Fibroblast of skin of left quadriceps (primary cell): Measurements from ENCODE around the gene COBL.
"Not testable (repeated sequence)": the region's sequence is repeated elsewhere in the genome, so short reads cannot be mapped to it uniquely, and the experiment has no call there.

Source experiments
- DNase-seq, 2 experiments: peaks; one replicate each; pipeline ENCODE4 v3.0.0-alpha.2; 2013; ENCODE audit warnings: low read depth in 2 of 2

The COBL gene

GRCh38 chr7:51208125-51208524, 108.5 kb downstream of the COBL start:
- not testable (repeated sequence) for DNase-seq

GRCh38 chr7:51198654-51199053, 118.0 kb downstream of the COBL start:
- DNase-seq, result no peak

DNA sequence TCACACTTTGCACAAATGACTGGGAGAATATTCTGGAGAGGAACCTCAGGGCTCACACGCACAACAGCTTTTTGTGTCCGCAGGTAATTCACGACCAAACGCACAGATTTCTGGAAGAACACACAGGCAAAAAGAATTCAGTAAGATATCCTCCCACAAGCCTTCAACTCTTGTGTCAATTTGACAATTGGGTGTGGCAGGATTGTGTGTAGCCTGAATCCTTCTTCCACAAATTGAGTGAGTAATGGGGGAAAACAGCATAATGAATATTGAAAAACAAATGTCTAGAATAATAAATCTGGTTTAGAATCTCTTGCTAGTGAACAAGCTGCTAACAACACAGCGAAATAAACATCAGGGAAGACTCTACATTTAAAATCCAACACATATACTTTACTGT, 125.6 kb downstream of the COBL start:
- no peak for DNase-seq

GRCh38 chr7:51189777-51190176, 126.8 kb downstream of the COBL start:
- DNase-seq, result no peak

- DNase-seq, result no peak
Observed at GRCh38 chr7:51188987-51189386, 127.6 kb downstream of the COBL start.

DNA sequence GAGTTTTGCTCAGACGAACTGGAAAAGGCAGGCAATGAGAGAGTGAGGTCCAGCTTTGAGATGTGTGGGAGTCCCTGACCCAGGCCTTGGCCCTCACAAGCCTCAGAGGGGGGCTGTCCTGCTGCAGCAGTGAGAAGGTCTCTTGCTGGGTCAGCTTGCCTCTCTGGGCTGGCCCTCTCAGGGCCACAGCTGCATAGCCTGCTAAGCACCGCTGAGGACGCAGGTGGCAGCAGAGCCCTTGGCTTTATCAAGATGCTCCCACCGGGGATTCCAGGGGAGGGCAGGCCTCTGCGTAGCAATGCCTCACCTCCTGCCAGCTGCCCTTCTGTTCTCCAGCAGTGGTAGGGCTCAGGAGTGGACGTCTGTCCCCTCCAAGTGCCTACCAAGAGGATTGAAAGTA, 128.7 kb downstream of the COBL start:
- DNase-seq, result no peak

DNA sequence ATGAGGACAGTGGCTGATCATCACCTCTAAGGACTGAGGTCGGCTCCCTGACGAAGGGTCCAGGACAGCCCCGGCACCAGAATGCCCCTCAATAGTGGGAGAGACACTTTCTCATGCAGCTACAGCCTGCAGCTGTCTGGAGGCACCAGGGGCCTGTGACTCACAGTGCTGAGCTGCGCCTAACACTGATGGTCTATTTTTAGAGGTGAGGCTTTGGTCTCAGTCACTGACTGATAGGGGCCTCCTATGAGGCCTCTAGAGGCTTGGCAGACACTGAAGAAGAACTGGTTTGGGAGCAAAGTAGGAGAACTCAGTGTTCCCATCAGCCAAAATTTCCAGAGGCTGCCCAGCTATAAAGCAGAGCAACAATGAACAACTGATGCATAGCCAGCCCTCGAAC, 130.1 kb downstream of the COBL start:
- DNase-seq, result no peak

GRCh38 chr7:51182636-51183166, 133.9 kb downstream of the COBL start:
- no peak for DNase-seq

- no peak for DNase-seq
Observed at GRCh38 chr7:51180092-51180491, 136.5 kb downstream of the COBL start.

DNA sequence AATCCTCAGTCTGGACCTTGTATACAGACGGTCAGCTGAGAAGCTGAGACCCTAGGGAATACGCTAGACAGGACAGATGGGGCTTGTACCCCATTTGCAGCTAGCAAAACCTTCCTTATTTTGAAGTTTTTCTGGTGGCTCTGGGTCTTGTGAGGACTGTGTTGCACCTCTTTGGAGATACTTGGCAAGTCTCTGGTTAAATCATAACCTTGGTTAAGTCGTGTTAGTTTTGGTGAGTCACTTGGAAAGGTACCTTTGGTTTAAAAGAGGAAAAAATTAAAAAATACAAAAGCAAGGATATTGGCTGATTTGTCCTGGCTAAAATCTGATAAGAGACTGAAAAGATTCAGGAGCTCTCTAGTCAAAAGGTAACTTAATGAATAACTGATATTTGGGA, 140.6 kb downstream of the COBL start:
- DNase-seq, result no peak

DNA sequence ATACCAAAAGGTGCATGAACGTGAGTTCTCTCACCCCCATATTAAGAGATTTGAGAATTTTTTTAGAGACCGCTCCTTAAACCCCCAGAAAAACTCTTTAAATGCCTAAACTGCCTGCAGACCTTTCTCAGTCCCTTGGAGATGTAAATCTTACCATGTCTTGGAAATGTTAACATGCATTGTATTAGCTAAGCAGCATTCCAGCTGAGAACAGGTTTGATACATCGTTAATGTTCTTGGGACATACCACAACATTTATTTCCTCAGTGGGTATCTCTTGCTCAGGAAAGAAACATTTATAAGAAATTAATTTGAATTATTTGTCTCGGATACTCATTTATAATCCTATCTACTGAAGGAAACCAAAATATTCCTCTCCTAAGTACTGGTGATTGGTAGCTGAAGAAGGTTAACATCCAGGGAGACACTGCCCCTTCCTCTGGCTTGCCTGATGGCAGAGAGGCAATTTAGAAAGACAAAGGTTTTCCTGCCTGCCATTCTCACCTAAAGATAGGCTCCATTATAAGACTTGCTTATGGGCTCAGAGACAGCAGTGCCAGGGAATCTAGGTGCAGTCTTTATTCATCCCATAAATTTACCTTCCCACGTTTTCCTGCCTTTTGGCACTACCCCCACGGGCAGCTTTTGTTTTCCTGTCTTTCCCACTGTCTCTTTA, 141.2 kb downstream of the COBL start:
- DNase-seq, result no peak

GRCh38 chr7:51165337-51165736, 151.3 kb downstream of the COBL start:
- no peak for DNase-seq

DNA sequence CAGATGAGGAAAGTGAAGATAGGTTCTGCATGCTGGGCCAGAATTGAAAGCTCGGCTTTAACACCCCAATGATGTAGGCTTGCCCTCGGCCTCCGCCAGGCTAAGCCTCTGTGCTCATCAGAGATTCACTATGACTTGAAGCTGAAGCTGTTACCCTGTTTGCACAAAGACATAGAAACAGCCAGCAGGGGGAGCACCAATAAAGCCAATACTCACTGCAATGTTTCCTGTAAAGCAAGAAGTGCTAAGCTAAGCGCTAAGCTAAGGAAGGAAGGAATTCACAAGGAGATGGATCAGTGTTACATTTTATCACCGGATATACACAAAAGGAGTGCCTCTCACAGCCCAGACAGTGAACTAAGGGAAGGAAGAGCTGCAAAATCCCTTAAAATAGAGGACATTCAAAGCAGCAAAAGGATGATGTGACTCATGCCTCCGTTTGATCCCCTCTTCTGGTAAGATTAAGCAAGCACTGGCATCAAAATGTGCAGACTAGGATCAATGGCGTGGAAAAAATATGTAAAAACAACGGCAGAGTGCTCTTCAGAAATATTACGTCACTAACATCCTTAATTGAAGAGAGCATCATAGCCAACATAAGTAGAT, 153.8 kb downstream of the COBL start:
- DNase-seq, result peak; percentile 48 to 51

GRCh38 chr7:51161937-51162336, 154.7 kb downstream of the COBL start:
- DNase-seq, result no peak

GRCh38 chr7:51160990-51161615, 155.5 kb downstream of the COBL start:
- DNase-seq, result peak; percentile 27 to 32

DNA sequence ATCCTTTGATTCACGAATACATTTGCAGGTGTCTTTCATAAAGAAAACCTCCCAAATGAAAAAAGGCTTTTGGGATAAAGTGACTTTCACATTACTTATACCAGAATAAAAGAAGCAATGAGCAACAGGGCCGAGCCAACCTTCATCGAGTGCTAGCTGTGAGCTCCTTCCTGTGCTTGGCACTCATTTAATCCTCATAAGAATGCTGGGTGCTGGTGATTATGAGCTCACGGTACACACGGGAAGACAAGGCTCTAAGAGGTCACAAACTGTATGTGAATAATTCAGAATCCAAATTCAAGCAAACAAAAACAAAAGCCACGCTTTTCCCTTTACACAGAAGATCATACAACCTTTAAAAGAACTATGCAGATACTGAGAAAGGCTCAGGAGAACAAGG, 156.2 kb downstream of the COBL start:
- no peak for DNase-seq

DNA sequence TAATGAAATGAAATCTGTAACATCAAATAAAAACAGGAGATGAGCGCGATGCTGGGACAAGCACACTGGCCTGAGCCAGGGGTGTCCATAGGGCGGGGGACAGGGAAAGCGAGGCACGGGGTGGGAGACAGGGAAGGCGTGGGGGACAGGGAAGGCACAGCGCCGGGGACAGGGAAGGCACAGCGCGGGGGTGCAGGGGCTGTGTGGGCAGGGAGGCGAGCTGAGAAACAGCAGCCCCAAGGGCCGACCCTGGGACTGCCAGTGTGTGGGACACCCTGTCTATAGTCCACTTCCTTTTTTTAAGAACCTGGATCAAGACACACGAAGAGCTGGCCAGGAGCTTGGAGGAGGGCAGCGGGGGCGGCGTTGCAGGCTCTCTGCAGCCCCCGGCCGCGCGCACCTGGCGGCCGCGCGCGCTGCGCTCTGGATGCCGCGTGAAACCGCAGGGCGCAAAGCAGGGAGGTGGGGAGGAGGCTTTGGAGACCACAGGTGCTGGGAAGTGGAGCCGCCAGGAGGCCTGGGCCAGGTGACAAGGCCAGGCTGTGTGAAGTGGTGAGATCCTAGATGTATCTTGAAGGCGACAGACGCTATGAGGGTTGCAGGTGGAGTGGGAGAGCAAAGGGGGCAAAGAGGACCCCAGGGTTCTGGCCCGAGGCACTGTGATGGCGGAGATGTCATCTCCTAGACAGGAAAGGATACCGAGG, 157.7 kb downstream of the COBL start:
- no peak for DNase-seq

DNA sequence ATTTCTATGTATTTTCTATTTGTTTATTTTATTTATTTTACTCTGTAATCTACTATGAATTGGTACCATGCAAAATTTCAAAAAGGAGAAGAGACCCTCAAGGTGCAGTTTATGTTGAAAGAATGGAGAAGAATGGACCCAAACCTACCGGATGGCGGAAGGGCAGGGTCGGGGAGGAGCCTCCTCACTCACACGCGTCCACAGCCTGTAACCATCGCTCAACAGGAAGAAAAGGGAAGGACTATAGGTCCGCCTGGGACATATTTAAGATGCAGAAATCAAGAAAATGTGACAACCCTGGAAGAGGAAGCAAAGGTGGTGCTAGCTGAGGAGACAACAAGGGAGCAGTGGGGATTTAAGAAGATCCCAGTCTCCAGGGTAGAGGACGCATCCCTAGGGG, 158.4 kb downstream of the COBL start:
- no peak for DNase-seq

- no peak for DNase-seq
Observed at GRCh38 chr7:51154201-51154600, 162.4 kb downstream of the COBL start.

DNA sequence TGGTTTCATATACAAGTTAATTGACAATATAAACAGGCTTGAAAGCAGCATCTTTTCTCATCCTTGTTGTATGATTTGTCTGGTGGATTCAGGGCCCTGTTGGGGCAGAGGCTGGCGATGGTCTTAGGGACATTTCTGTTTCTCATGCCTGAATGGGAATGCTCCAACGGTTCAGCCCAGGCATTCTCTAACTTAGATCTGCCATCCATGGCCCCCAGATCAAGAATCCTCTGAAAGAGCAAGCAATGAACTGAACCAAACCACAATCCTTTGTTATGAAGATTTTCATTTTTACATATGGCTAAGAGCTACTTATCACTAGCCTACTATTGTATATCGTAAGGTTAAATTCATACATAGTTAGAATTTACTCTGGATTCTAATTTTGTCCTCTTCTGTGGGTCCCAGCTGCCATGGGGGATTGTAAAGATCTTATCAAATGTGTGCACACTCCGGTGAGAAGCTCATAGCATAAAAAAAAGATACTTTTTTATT, 163.9 kb downstream of the COBL start:
- DNase-seq, result no peak

DNA sequence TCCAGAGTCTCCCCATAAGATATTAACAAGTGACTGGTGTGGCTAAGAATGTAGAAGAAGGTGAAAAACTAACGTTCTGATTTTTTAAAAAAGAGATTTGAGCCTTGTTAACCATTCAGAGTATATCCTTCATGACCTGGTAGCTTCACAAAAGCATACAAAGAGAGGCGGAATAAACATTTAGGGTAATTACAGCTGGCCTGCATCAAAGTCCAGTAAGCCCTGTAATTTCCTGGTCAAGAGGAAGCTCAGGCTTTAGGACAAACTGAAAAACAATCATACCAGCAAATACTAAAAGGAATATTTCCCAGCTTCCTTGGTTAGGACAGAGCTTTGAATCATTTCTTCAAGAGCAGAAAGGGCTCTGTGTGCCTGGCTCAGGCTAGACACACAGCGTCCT, 165.2 kb downstream of the COBL start:
- no peak for DNase-seq

DNA sequence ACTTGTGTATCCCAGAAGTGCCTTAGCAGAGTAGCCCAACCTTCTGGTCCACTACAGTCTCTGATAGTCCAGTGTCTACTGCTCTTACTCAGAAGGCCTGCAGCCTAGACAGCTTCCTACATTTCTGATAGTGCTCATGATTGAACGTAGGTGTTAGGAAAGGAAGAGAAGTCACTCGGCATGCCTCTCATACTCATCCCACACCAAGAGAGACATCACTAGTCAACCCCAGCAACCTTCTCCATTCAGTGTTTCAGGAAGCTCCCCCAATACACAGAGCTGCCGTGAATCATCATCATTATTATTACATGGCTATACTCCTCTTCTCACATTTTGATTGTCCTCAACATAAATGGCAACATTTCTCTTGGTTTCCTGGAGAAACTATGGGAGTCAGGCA, 166.4 kb downstream of the COBL start:
- DNase-seq, result no peak
